Measurements from ENCODE around the gene LRIG1.
A peak's percentile ranks its signal among the peaks of the same experiment; 100 is the strongest.

LRIG1 gene

DNA sequence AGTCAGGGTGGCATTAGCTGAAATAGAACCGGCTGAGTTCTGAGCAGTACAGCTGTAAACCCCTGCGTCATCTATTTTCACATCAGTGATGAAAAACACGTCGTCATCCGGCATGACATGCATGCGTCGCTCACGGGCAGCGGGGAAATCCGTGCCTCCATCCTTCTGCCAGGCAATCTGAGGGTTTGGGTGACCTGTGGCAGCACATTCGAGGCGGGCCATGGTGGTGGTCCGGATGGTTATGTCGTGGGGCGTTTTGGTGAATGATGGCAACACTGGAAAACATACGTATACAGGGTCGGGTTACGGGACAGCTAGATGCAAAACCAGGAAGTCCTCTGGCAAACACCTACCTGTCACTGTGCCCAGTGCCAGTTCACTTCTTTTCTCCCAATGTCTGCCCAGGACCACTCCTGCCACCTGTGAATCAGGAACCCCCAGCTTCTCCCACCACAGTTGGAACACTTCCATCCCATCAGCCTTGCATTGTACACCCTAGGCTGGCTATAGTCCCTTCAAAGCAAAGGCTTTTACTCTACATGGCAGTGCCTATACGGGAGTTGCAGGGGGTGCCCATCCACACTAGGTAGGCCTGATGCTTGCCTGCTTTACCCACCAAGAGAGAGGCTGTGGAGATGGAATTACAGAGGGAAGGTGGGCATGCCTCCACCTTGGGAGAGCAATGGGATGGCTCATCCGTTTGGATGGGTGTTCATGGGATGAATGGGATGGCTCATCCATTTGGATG is 116.7 kb downstream of the LRIG1 start:
- H3K4me3 ChIP-seq (ENCODE audit: low read length): no peak overlapping the region
- DNase-seq (ENCODE audit: low read depth): no peak
- TF ChIP-seq, protein P1, sequence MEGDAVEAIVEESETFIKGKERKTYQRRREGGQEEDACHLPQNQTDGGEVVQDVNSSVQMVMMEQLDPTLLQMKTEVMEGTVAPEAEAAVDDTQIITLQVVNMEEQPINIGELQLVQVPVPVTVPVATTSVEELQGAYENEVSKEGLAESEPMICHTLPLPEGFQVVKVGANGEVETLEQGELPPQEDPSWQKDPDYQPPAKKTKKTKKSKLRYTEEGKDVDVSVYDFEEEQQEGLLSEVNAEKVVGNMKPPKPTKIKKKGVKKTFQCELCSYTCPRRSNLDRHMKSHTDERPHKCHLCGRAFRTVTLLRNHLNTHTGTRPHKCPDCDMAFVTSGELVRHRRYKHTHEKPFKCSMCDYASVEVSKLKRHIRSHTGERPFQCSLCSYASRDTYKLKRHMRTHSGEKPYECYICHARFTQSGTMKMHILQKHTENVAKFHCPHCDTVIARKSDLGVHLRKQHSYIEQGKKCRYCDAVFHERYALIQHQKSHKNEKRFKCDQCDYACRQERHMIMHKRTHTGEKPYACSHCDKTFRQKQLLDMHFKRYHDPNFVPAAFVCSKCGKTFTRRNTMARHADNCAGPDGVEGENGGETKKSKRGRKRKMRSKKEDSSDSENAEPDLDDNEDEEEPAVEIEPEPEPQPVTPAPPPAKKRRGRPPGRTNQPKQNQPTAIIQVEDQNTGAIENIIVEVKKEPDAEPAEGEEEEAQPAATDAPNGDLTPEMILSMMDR (conservative IDR thresholded peaks at IDR 0.05; ENCODE audit: low read length): no peak

DNA sequence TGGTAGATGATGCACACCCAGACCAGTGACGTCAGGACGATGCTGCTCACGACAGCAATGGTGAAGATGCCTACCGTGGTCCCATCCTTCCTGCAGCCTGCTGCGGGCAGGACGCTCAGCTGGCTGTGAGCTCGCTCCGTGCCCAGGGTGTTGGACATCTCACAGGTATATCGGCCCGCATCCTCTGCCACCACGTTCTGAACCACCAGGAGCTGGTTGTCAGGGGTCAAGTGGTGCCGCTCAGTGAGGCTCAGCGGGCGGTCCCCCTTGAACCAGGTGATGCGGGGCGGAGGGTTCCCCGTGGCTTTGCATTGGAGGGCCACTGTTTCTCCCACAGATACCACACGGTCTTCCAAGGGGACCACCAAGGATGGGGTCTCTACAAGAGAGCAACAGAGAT is 117.8 kb downstream of the LRIG1 start:
- H3K4me3 ChIP-seq (ENCODE audit: low read length): no peak overlapping the region
- DNase-seq (ENCODE audit: low read depth): no peak
- TF ChIP-seq, protein P1 (conservative IDR thresholded peaks at IDR 0.05; ENCODE audit: low read length): no peak

DNA sequence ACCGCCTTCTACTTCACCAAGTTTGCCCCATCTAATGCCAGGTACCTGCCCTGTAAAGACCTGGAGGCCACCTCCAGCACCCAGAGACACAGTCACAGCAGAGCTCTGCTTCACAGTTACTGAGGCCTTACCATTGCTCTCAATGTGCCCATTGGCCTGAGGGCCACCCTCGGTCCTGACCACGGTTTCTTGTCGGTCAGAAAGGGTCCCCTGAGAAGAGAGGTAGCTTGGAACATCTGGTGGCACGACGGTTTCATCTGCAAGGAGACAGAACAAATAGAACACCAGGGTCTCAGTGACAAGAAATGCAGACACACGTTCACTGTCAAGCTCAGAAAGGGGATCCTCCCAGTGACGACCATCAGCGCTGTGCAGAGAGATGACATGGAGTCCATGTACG is 118.7 kb downstream of the LRIG1 start:
- TF ChIP-seq, protein P1 (conservative IDR thresholded peaks at IDR 0.05; ENCODE audit: low read length): no peak
- no peak for DNase-seq (ENCODE audit: low read depth)
- H3K4me3 ChIP-seq (ENCODE audit: low read length): no peak overlapping the region

DNA sequence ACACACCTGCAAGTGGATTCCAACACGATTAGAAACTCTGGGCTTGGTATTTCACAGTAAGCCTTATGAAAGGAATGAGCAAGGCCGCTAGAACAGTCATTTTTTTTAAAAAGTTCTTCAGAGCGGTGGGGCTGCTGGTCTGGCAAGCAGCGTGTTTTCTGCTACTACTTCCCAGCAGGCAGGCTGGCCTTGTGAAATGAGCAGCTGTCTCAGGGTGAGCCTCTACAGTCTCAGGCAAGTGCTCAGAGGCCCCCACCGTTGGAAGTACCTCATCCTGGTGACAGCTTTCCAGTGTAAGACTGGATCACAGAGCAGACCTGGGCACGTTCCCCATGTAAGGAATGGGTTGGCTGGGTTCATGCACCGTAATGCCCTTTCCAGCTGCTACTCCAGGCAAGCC is 119.2 kb downstream of the LRIG1 start:
- H3K4me3 ChIP-seq (ENCODE audit: low read length): no peak overlapping the region
- TF ChIP-seq, protein P1 (conservative IDR thresholded peaks at IDR 0.05; ENCODE audit: low read length): no peak
- DNase-seq (ENCODE audit: low read depth): no peak

DNA sequence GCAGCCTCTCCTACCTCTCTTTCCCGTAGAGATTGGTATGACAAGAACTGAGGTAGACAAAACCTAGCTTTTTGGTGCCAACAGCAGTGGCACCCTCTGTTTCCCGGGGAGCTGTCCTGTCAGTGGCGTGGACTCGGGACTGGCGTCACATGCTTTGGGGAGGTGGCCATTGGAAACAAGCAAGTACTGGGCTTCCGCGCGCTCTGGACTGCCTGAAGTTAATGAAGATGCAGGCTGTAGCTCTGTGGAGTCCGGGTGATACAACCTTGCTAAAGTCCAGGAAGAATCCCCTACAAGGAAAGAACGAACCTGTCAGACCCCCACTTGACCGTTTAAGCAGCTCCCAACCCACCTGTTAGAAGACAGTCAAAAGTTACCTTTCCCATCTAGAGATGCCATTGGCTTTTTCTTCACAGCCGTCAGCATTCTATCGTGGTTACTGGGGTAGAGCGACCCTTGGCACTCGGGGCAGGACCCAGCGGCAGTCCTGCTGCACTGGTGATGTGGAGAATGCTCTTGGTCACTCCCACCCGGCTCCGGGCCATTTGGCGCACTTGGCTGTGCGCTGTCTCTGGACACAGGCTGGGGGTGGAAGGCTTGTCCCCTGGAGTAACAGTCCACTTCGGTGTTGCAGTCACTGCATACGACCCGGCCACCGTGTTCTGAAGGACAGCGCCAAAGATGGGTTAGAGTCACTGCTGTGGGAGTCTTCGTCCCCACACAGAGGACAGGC is 120.5 kb downstream of the LRIG1 start:
- no peak for DNase-seq (ENCODE audit: low read depth)
- TF ChIP-seq, protein P1 (conservative IDR thresholded peaks at IDR 0.05; ENCODE audit: low read length): no peak
- no peak overlapping the region for H3K4me3 ChIP-seq (ENCODE audit: low read length)

DNA sequence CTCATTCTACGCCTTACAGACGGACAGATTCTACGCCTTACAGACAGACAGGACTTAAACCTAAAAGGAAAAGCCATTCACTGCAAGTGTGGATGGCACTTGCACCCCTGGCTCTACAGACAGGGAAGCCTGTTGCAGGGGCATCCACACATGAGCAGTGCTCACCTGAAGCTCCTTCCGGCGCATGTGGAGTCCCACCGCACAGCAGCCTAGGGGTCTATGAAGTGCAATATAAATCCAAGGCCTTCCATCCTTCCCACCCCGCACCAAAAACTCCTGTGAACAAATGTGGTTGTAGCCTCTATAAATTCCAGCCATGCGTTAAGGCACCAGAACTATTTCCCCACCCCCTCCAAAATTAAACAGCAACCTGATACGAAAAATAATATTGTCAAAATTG is 121.3 kb downstream of the LRIG1 start:
- no peak for DNase-seq (ENCODE audit: low read depth)
- TF ChIP-seq, protein P1 (conservative IDR thresholded peaks at IDR 0.05; ENCODE audit: low read length): no peak
- H3K4me3 ChIP-seq (ENCODE audit: low read length): no peak overlapping the region

DNA sequence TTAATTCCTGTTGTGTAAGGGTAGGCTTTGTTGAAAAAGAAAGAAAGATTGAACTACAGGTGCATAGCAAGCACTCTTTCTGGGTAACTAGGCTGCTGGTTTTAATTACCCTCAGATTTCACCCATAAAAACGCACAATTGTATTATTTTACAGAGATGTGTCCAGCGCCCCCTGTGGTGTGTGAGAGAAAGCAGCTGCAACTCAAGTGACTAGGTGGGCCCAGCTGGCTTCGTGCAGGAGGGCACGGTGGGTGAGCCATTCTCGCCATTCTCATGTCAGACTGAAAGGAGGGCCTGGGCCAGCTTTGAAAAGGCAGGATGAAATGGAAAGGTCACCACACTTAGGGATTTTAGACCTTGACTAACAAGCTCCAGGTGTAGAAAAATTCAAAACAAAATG is 122.6 kb downstream of the LRIG1 start:
- H3K4me3 ChIP-seq (ENCODE audit: low read length): no peak overlapping the region
- TF ChIP-seq, protein P1 (conservative IDR thresholded peaks at IDR 0.05; ENCODE audit: low read length): peak; percentile 58
- DNase-seq (ENCODE audit: low read depth): no peak
